ENCODE measurements around the gene LDHAL6B.

DNA sequence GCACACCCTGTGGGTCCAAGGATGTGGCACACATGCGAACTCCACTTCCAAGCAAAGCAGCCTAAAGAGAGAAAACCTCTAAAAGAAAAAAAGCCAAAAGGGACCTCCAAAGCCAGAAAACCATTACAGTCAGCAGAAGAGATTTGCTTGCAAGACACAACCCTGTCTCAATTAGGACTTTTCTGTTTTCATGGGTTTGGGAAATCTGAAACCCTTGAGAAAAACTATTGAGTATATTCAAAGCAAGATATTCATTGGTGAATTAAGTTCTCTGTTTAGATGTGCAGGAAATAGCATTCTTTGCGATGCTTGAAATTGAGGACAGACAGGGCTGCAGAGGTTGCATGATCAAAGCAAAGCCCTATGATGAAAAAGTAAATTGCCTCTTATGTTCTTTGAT lies 10.2 kb upstream of the LDHAL6B start:
- TF ChIP-seq GATA2 (IDR thresholded peaks at IDR 0.05; ENCODE audit: low read depth, low read length), result no peak
- TF ChIP-seq GATA3 (IDR thresholded peaks at IDR 0.05; ENCODE audit: low read depth, low read length), result no peak
